ENCODE data around the gene RNU5B-1. TPM values are rescaled to one million over a fixed set of nuclear protein-coding genes. Genes with fewer than 3 reads are reported as not detected.
A peak's percentile ranks its signal among the peaks of the same experiment; 100 is the strongest.
"Not testable (repeated sequence)": the region's sequence is repeated elsewhere in the genome, so short reads cannot be mapped to it uniquely, and the experiment has no call there.

Gene RNU5B-1
- total RNA-seq, 1 experiment from 2014 or later = not detected

DNA sequence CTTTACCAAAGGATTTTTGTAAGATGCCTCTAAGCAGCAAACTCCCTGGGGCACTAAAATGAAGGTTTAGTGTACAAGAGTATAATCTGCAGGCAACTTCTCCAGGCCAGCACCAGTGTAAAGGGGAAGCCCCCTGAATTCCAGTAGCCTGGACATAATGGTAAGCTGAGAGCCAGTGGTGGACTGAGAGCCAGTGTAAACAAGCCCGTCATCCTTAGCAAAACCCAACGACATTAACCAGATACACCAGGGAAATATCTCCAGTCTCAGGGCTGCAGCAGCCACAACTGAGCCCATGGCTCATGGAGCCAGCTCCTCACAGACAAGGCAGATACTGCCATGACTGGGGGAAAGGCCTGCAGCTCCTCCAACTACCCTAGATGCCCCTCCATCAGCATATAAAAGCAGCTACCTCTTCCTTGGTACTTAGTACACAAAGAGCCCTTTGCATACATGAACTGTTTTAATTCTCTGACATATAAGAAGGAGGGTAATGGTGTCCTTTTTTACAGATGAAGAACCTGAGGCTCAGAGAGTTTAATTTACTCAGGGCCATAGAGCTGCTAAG is 39.5 kb upstream of the RNU5B-1 start:
- BruUV-seq (replicated peaks) = no TSS peak
- Mint-ChIP-seq H3K4me1 (ENCODE audit: insufficient read depth, unreplicated experiment) (no peaks in the 10 kb centered on the region), H3K27me3 (ENCODE audit: insufficient read depth, unreplicated experiment) (no peaks in the 10 kb centered on the region), H3K36me3 (ENCODE audit: insufficient read depth, unreplicated experiment) (peaks cover 25% of the 10 kb centered on the region), H3K4me3 (ENCODE audit: unreplicated experiment) (no peak overlapping the region), H3K27ac (ENCODE audit: low read depth, unreplicated experiment) (no peak overlapping the region), H3K9me3 (ENCODE audit: unreplicated experiment) (no peaks in the 10 kb centered on the region)
- ChIA-PET POLR2A (interaction anchor here (0.5 to 2.9 kb wide), 3 partner anchors 22 to 614 kb away, joined by 3 to 8 read pairs (median 3); partner anchors contain the start of genes CLPX and PARP16), CTCF (interaction anchor here (0.6 to 1.0 kb wide), 2 partner anchors 56 to 93 kb away, joined by 3 to 4 read pairs; no protein-coding TSS in a partner anchor)
- no peak for DNase-seq (ENCODE audit: unreplicated experiment)
- intact Hi-C loops (cut with micrococcal nuclease) = no loop called here
- TF ChIP-seq CTCF (IDR thresholded peaks at IDR 0.05; ENCODE audit: unreplicated experiment) = no peak

DNA sequence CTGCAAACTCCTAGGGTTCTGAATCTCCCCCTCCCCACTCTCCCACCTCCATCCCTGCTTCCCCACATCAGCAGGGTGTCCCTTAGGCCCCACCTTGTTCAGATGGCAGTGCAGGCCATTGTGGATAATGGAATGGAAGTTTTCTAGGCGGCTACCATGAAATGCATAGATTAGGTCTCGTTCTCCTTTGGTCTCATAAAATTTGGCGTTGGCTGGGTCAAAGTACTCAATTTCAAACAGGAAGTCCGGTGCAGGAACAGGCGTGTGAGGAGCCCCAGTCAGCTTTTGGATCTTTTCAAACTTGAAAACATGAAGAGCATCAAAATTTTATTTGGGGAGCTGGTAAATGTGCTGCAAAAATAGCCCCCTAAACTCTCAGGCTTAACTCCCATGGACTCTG is 38.0 kb upstream of the RNU5B-1 start:
- no peak for DNase-seq (ENCODE audit: unreplicated experiment)
- BruUV-seq (replicated peaks) = no TSS peak
- TF ChIP-seq CTCF (IDR thresholded peaks at IDR 0.05; ENCODE audit: unreplicated experiment) = no peak
- no peaks in the 10 kb centered on the region for H3K9me3 Mint-ChIP-seq (ENCODE audit: unreplicated experiment)
- peaks cover 14% of the 10 kb centered on the region for H3K36me3 Mint-ChIP-seq (ENCODE audit: insufficient read depth, unreplicated experiment)
- ChIA-PET CTCF (interaction anchor here (0.7 kb wide), 2 partner anchors 18 to 165 kb away, joined by 3 read pairs; no protein-coding TSS in a partner anchor), POLR2A (interaction anchor here (2.9 kb wide), 1 partner anchor 81 kb away, joined by 8 read pairs; the partner anchor contains the start of gene CLPX)
- no peak overlapping the region for H3K4me3 Mint-ChIP-seq (ENCODE audit: unreplicated experiment)
- no peaks in the 10 kb centered on the region for H3K27me3 Mint-ChIP-seq (ENCODE audit: insufficient read depth, unreplicated experiment)
- intact Hi-C loops (cut with micrococcal nuclease) = no loop called here
- H3K27ac Mint-ChIP-seq (ENCODE audit: low read depth, unreplicated experiment) = no peak overlapping the region
- H3K4me1 Mint-ChIP-seq (ENCODE audit: insufficient read depth, unreplicated experiment) = no peaks in the 10 kb centered on the region

- no peak for TF ChIP-seq CTCF (IDR thresholded peaks at IDR 0.05; ENCODE audit: unreplicated experiment)
- ChIA-PET CTCF (interaction anchor here (0.6 kb wide), 2 partner anchors 33 to 595 kb away, joined by 3 read pairs; no protein-coding TSS in a partner anchor), POLR2A (no interaction called here)
- intact Hi-C loops (cut with micrococcal nuclease) = no loop called here
- Mint-ChIP-seq H3K36me3 (ENCODE audit: insufficient read depth, unreplicated experiment) (peaks cover 9% of the 10 kb centered on the region), H3K27me3 (ENCODE audit: insufficient read depth, unreplicated experiment) (no peaks in the 10 kb centered on the region), H3K27ac (ENCODE audit: low read depth, unreplicated experiment) (no peak overlapping the region), H3K9me3 (ENCODE audit: unreplicated experiment) (no peaks in the 10 kb centered on the region), H3K4me3 (ENCODE audit: unreplicated experiment) (no peak overlapping the region), H3K4me1 (ENCODE audit: insufficient read depth, unreplicated experiment) (no peaks in the 10 kb centered on the region)
- DNase-seq (ENCODE audit: unreplicated experiment) = no peak
- BruUV-seq (replicated peaks) = no TSS peak
These were observed 36.1 kb upstream of the RNU5B-1 start for GRCh38 chr15:65268411-65268810.

DNA sequence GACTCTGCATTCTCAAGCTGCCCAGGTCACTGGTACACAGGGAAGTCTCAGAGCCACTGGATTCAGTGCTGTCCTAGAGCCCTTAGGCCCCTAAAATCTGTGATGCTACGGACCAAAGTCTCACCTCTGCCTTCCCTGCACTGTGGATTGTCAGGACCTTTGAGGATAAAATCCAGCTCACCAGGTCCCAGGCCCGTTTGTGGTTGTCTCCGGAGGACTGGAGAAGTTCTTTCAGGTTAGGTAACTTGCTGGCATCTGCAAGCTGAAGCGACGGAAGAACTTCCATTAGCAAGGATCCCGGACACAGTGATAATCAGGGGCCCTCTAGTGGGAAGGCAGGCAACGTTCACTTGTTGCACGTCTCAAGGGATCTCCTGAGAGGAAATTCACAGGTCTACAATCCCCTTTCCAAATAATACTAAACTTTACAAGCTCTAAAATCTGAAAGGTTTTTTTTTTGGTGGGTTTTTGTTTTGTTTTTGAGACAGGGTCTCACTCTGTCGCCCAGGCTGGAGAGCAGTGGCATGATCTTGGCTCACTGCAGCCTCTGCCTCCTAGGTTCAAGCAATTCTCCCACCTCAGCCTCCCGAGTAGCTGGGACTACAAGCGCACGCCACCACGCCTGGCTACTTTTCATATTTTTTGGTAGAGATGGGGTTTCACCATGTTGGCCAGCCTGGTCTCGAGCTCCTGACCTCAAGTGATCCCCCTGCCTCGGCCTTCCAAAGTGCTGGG is 33.5 kb upstream of the RNU5B-1 start:
- TF ChIP-seq CTCF (IDR thresholded peaks at IDR 0.05; ENCODE audit: unreplicated experiment) = peak; percentile 63
- not testable (repeated sequence) for H3K27ac Mint-ChIP-seq (ENCODE audit: low read depth, unreplicated experiment); H3K4me3 Mint-ChIP-seq (ENCODE audit: unreplicated experiment); H3K9me3 Mint-ChIP-seq (ENCODE audit: unreplicated experiment); H3K4me1 Mint-ChIP-seq (ENCODE audit: insufficient read depth, unreplicated experiment); H3K27me3 Mint-ChIP-seq (ENCODE audit: insufficient read depth, unreplicated experiment); H3K36me3 Mint-ChIP-seq (ENCODE audit: insufficient read depth, unreplicated experiment); BruUV-seq (replicated peaks)
- DNase-seq (ENCODE audit: unreplicated experiment) = peak; percentile 67
- intact Hi-C loops (cut with micrococcal nuclease) = loop anchor here (1.0 to 10.0 kb wide), 2 partner anchors 238 to 536 kb away; no protein-coding TSS in a partner anchor
- CTCF ChIA-PET = interaction anchor here (0.5 to 4.4 kb wide), 40 partner anchors 8 to 1538 kb away, joined by 3 to 69 read pairs (median 4); partner anchors contain the start of genes CLPX, PARP16 and RNU5B-1
- POLR2A ChIA-PET = interaction anchor here (0.8 to 3.3 kb wide), 6 partner anchors 10 to 282 kb away, joined by 3 to 19 read pairs (median 4); partner anchors contain the start of genes CLPX, PARP16, RNU5B-1 and SPG21
